Glutamatergic neuron (in vitro differentiated cells): ENCODE data around the gene ABO. TPM values are rescaled to one million over a fixed set of nuclear protein-coding genes. Genes with fewer than 3 reads are reported as not detected.
"Not testable (repeated sequence)": the region's sequence is repeated elsewhere in the genome, so short reads cannot be mapped to it uniquely, and the experiment has no call there.

ENCODE experiments used
- DNase-seq: peaks from one replicate; pipeline ENCODE4 v3.0.0; 2022
- H3K27ac Mint-ChIP-seq: one replicate; pipeline ENCODE4 v1.8.0; 2020; ENCODE audit warnings: mild to moderate bottlenecking, mixed read lengths, inconsistent platforms; ENCODE audit not compliant: unreplicated experiment
- H3K27me3 Mint-ChIP-seq: one replicate; pipeline ENCODE4 v1.8.0; 2020; ENCODE audit warnings: mild to moderate bottlenecking, moderate library complexity, mixed read lengths, inconsistent platforms; ENCODE audit not compliant: unreplicated experiment
- H3K36me3 Mint-ChIP-seq: one replicate; pipeline ENCODE4 v1.8.0; 2020; ENCODE audit warnings: mild to moderate bottlenecking, mixed read lengths, inconsistent platforms; ENCODE audit not compliant: unreplicated experiment
- H3K4me1 Mint-ChIP-seq: one replicate; pipeline ENCODE4 v1.8.0; 2020; ENCODE audit warnings: mild to moderate bottlenecking, low read depth, mixed read lengths, inconsistent platforms; ENCODE audit not compliant: unreplicated experiment
- H3K4me3 Mint-ChIP-seq: one replicate; pipeline ENCODE4 v1.8.0; 2020; ENCODE audit warnings: mild to moderate bottlenecking, mixed read lengths, inconsistent platforms; ENCODE audit not compliant: unreplicated experiment
- H3K9me3 Mint-ChIP-seq: one replicate; pipeline ENCODE4 v1.8.0; 2020; ENCODE audit warnings: mild to moderate bottlenecking, moderate library complexity, mixed read lengths, inconsistent platforms; ENCODE audit not compliant: unreplicated experiment
- CTCF ChIP-seq: fragments of 200-600 bp; sonication (generic); IDR thresholded peaks from one replicate; pipeline ENCODE4 v1.5.0; 2021; ENCODE audit not compliant: partially characterized antibody, unreplicated experiment
- total RNA-seq: library from RNA; stranded (reverse); fragmentation: NEBNext Ultra II Directional; extraction: Animal tissue kit (Norgen Biotek cat#: 25700); gene quantifications from one replicate; pipeline ENCODE4 v1.2.1, GENCODE V29; 2021; ENCODE audit not compliant: unreplicated experiment

Gene ABO
- total RNA-seq, 1 donor from 2014 or later = not detected

GRCh38 chr9:133227242-133227860 lies 47.6 kb downstream of the ABO start:
- no peak overlapping the region for H3K4me3 Mint-ChIP-seq

DNA sequence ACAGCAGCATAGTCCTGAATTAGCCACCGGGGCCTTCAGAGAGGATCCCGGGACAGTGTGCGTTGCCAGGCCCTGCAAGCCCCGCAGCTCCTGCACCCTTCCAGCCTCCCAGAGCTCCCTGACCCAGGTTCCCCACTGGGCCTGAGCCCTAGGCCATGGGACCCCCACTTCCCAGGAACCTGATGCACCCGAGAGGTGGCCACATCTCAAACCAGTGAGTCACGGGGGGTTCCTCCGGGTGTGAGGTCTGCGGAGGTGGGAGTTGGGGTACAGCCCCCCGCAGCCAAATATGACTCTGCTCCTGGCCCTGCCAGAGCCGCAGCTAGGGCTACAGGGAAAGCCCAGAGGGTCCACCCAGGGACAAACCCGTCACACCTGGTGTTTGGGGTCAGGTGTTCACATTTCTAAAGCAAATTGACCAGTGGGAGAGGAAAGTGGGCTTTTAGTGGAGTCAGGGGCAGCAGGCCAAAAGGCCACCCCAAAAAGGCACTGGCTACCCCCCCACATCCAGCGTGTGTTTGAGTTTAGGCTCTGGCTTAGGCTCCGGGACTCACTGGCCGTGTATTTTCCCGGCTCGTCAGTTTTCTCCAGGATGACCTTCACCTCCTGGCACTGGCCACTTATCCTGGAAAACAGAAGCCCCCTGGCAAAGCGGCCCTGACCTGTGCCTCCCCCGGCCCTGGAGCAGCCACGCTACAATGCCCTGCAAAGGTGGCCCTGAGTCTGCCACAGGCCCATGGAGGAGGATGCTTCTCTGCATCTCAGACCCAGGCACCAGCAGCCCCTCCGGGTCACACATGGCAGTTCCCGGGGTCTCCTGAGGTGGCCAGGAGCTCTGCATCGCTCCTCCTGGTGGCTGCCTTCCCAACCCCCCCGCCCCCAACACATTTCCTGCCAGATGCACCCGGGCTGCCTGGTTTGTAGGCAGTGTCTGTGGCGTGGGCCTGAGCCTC lies 48.5 kb downstream of the ABO start:
- H3K36me3 Mint-ChIP-seq = no peaks in the 10 kb centered on the region

More at GRCh38 chr9:133227242-133227860, 47.6 kb downstream of the ABO start:
- peaks cover 9% of the 10 kb centered on the region for H3K4me1 Mint-ChIP-seq
- no peak overlapping the region for H3K27ac Mint-ChIP-seq
- H3K27me3 Mint-ChIP-seq = no peaks in the 10 kb centered on the region
- no peak for TF ChIP-seq CTCF
- H3K9me3 Mint-ChIP-seq = peaks cover 9% of the 10 kb centered on the region
- H3K36me3 Mint-ChIP-seq = no peaks in the 10 kb centered on the region
- DNase-seq = no peak

DNA sequence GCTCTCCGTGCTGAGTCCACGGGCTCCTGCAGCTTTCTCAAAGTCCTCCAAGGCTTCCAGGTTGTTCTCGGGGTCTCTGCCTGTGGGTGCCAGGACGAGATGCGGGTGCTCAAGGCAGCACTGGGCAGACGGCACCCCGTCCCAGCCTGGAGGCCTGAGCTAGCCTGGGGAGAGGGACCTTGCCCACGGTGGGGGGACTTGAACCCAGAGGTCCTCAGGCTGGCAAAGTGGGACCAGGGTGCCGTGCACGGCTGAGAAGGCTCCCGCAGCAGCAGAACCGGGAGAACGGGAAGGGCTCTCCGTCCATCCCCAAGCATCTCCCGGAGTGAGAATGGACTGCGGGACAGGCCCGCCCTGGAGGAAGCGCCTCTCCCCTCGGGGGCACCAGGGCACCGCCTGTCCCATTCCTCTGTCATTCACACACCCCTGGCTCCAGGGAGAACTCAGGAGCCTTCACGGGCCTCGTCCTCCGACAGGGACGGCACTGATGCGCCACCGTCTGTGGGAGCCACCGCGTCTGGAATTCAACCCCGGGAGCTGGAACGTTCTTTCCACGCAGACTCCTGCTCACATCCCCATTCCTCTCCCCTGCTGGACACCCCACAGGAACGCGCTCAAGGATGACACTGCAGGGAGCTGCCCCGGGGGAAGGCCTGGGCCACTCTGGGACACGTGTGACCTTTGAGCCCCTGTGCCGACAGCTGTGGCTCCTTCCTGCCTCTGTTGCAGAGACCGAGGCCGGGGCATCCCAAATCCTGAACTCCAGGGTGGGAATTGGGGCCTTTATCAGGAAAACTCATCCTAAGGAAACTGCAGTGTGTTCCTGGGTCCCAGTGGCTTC lies 49.6 kb downstream of the ABO start:
- Mint-ChIP-seq H3K36me3 (no peaks in the 10 kb centered on the region), H3K4me1 (peaks cover 9% of the 10 kb centered on the region), H3K27me3 (peaks cover 2% of the 10 kb centered on the region), H3K27ac (no peak overlapping the region), H3K9me3 (peaks cover 10% of the 10 kb centered on the region), H3K4me3 (no peak overlapping the region)
- no peak for DNase-seq
- no peak for TF ChIP-seq CTCF

More for the DNA sequence above, 48.5 kb downstream of the ABO start:
- Mint-ChIP-seq H3K4me1 (peaks cover 9% of the 10 kb centered on the region), H3K27ac (no peak overlapping the region), H3K4me3 (no peak overlapping the region), H3K27me3 (no peaks in the 10 kb centered on the region), H3K9me3 (peaks cover 7% of the 10 kb centered on the region)
- no peak for DNase-seq
- TF ChIP-seq CTCF = no peak

DNA sequence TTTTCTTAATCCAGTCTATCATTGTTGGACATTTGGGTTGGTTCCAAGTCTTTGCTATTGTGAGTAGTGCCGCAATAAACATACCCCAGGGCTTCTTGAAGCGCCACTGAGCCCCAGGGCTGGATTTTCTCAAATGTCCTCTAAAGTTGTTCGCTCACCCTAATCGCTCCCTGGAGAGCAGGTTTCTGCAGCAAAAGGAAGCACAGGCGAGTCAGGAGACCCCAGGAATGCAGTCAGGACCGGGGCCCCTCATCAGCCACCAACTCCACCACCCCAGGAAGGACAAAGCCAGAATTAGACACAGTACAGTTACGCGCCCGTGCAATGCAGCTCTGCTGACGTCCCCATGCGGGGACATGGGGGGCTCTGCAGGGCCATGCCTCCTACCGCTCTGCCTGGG lies 50.2 kb downstream of the ABO start:
- Mint-ChIP-seq H3K27me3 (peaks cover 2% of the 10 kb centered on the region), H3K9me3 (peaks cover 5% of the 10 kb centered on the region), H3K27ac (no peak overlapping the region), H3K36me3 (no peaks in the 10 kb centered on the region), H3K4me3 (no peak overlapping the region), H3K4me1 (peaks cover 9% of the 10 kb centered on the region)
- DNase-seq = no peak
- TF ChIP-seq CTCF = no peak

- Mint-ChIP-seq H3K4me3 (peak overlapping the region; percentile 43), H3K4me1 (peaks cover 11% of the 10 kb centered on the region), H3K27ac (peak overlapping the region; percentile 45)
- H3K9me3 Mint-ChIP-seq, H3K36me3 Mint-ChIP-seq, H3K27me3 Mint-ChIP-seq: not testable (repeated sequence)
- peak; percentile 67 for DNase-seq
These were observed 51.7 kb downstream of the ABO start for GRCh38 chr9:133223159-133223756.

DNA sequence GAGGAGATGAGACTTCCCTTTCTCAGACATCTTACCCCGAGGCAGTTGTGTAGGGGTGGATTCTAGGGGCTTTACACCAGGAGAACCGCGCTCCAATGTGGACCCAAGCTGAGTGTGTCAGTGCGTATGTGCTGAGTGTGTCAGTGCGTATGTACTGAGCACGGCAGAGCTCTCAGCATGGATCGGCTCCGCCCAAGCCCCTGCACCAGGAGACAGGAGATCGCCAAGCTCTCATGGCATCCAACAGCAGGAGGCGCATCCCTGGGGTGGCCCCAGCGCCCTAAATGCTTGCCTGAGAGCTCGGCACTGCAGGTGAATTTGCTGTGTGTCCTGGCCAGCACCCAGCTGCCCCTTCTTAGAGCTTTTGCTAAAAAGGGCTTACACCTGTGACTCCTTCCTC lies 53.0 kb downstream of the ABO start:
- not testable (repeated sequence) for H3K9me3 Mint-ChIP-seq, H3K27me3 Mint-ChIP-seq, H3K27ac Mint-ChIP-seq, H3K4me3 Mint-ChIP-seq, H3K4me1 Mint-ChIP-seq, DNase-seq, H3K36me3 Mint-ChIP-seq
